Measurements from ENCODE around the gene LYZL4. TPM values are rescaled to one million over a fixed set of nuclear protein-coding genes. Genes with fewer than 3 reads are reported as not detected.
A peak's percentile ranks its signal among the peaks of the same experiment; 100 is the strongest.

The LYZL4 gene
- total RNA-seq, 1 donor from 2014 or later: not detected

DNA sequence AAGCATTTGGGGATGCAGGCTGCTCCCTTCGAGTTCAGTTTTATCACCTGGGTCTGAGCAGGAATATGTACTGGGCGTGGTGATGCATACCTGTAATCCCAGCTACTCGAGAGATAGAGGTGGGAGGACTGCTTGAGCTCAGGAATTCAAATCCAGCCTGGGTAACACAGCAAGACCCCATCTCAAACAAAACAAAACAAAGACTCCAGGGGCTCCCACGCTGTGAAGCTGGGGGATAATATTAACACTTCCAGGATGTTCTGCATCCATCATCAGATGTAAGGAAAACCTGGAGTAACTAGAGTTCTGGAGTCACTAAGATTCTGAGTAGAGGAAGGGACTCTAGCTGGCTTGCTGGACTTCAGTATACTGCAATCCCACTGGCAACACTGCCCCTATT is 40.6 kb downstream of the LYZL4 start:
- no peak overlapping the region for H3K4me3 ChIP-seq
- no peaks in the 10 kb centered on the region for H3K4me1 ChIP-seq
- H3K27me3 ChIP-seq: no peaks in the 10 kb centered on the region
- intact Hi-C loops (cut with DNase I): no loop called here
- DNase-seq (ENCODE audit: low spot score in 2 of 2): no peak
- no peaks in the 10 kb centered on the region for H3K36me3 ChIP-seq
- TF ChIP-seq CTCF (IDR thresholded peaks at IDR 0.05): no peak
- no peaks in the 10 kb centered on the region for H3K9me3 ChIP-seq
- no peak overlapping the region for H3K27ac ChIP-seq

GRCh38 chr3:42369304-42369703 is 41.1 kb downstream of the LYZL4 start:
- TF ChIP-seq CTCF (IDR thresholded peaks at IDR 0.05): no peak
- Histone ChIP-seq H3K4me3 (no peak overlapping the region), H3K4me1 (no peaks in the 10 kb centered on the region), H3K9me3 (no peaks in the 10 kb centered on the region), H3K36me3 (no peaks in the 10 kb centered on the region), H3K27ac (peak overlapping the region in 1 of 2 donors; percentile 50), H3K27me3 (no peaks in the 10 kb centered on the region)
- peak; percentile 18 to 65 for DNase-seq (ENCODE audit: low spot score in 2 of 2)
- intact Hi-C loops (cut with DNase I): no loop called here

GRCh38 chr3:42368861-42369260 is 41.5 kb downstream of the LYZL4 start:
- no peak for TF ChIP-seq CTCF (IDR thresholded peaks at IDR 0.05)
- Histone ChIP-seq H3K4me3 (no peak overlapping the region), H3K27me3 (no peaks in the 10 kb centered on the region), H3K9me3 (no peaks in the 10 kb centered on the region), H3K27ac (peak overlapping the region in 1 of 2 donors; percentile 50), H3K4me1 (no peaks in the 10 kb centered on the region), H3K36me3 (no peaks in the 10 kb centered on the region)
- no peak for DNase-seq (ENCODE audit: low spot score in 2 of 2)
- intact Hi-C loops (cut with DNase I): no loop called here

DNA sequence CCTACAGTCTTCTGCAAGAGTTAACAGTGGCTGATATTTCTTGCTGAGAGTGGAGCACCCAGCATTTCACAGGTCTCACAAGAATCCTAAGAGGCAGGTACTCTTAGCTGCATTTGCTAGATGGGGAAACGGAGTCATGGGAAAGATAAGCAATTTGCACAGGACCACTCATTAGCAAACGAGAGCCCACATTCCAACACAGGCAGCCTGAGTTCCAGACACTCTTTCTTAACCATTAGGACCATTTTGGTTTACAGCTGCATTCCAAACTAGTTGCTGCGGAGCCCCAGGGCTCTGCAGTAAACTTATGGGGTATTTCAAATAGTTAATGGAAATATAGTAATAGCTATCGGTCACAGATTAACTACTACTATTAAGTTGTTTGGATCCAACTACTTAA is 42.5 kb downstream of the LYZL4 start:
- no peaks in the 10 kb centered on the region for H3K36me3 ChIP-seq
- no peak overlapping the region for H3K27ac ChIP-seq
- intact Hi-C loops (cut with DNase I): no loop called here
- no peaks in the 10 kb centered on the region for H3K4me1 ChIP-seq
- H3K9me3 ChIP-seq: no peaks in the 10 kb centered on the region
- no peaks in the 10 kb centered on the region for H3K27me3 ChIP-seq
- H3K4me3 ChIP-seq: no peak overlapping the region
- no peak for DNase-seq (ENCODE audit: low spot score in 2 of 2)
- TF ChIP-seq CTCF (IDR thresholded peaks at IDR 0.05): no peak

- H3K4me1 ChIP-seq: no peaks in the 10 kb centered on the region
- no peak overlapping the region for H3K4me3 ChIP-seq
- TF ChIP-seq CTCF (IDR thresholded peaks at IDR 0.05): no peak
- no peaks in the 10 kb centered on the region for H3K27me3 ChIP-seq
- H3K36me3 ChIP-seq: no peaks in the 10 kb centered on the region
- intact Hi-C loops (cut with DNase I): no loop called here
- DNase-seq (ENCODE audit: low spot score in 2 of 2): no peak
- H3K27ac ChIP-seq: no peak overlapping the region
- H3K9me3 ChIP-seq: no peaks in the 10 kb centered on the region
Observed at GRCh38 chr3:42366550-42366949, 43.9 kb downstream of the LYZL4 start.

GRCh38 chr3:42357335-42357734 is 53.1 kb downstream of the LYZL4 start:
- no peak for TF ChIP-seq CTCF (IDR thresholded peaks at IDR 0.05)
- intact Hi-C loops (cut with DNase I): no loop called here

More at GRCh38 chr3:42357335-42357734, 53.1 kb downstream of the LYZL4 start:
- Histone ChIP-seq H3K9me3 (no peaks in the 10 kb centered on the region), H3K4me3 (no peak overlapping the region), H3K27ac (no peak overlapping the region), H3K36me3 (no peaks in the 10 kb centered on the region), H3K4me1 (no peaks in the 10 kb centered on the region), H3K27me3 (no peaks in the 10 kb centered on the region)
- DNase-seq (ENCODE audit: low spot score in 2 of 2): no peak
